HG02938 (cell line): ENCODE measurements around the gene LLGL2.

Source experiments
- ATAC-seq: cut with Tn5 transposase; IDR thresholded peaks from one replicate; pipeline ENCODE4 v1.9.1; 2021; ENCODE audit warnings: mild to moderate bottlenecking, moderate library complexity; ENCODE audit not compliant: unreplicated experiment

LLGL2 gene

GRCh38 chr17:75505640-75506039, 19.9 kb upstream of the LLGL2 start:
- no peak for ATAC-seq

DNA sequence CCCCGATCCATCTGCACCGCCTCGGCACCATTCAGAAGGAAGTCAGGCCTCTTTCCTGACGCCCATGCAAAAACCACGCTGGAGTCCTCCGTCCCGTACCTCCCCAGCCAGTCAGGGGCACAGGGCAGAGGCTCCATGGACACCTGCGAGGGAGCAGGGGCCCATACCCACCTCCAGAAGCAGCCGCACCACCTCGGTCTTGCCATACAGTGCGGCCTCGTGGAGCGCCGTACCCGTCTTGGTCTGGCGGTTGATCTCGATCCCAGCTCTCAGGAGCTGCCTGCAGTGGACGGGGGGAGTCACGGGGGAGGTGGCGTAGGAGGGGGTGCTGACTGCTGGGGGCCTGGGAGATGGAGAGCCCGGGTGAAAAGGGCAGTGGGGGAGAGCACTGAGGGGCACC, 19.4 kb upstream of the LLGL2 start:
- ATAC-seq, result no peak

- no peak for ATAC-seq
Measured at GRCh38 chr17:75506888-75507287, 18.6 kb upstream of the LLGL2 start.

GRCh38 chr17:75507733-75508719, 17.5 kb upstream of the LLGL2 start:
- ATAC-seq, result no peak

GRCh38 chr17:75508931-75509361, 16.6 kb upstream of the LLGL2 start:
- no peak for ATAC-seq

DNA sequence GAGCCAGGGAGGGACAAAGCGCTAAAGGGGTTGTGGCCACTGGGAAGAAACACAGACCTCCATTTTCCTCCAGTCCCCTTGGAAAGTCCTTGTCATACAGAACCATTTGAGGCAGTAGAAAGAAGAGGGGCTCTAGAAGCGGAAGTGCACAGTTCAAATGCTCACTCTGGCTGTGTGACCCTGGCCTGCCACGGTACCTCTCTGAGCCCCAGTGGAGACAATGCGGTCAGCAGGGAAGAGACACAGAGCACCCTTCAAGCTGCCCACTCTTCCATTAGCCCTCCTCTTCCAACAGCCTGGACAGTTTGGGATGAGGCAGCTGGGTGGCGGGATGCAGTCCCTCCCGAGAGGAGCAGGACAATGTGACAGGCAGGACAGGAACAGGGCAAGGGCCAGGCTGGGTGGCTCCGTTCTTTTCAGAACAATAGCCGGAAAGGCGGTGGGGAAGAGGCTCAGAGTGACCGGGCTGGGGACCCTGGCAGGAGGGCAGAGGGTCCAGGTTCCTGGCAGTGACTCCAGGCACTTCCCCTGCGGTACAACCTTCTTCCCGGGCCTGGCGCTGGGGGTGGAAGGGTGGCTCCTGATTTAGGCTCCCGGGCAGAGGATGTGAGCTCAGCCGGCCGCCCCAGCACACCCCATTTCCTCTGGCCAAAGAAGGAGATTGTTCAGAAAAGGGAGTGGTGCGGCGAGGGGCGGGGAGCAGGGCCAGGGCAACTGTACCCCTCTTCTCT, 15.8 kb upstream of the LLGL2 start:
- ATAC-seq, result no peak

- ATAC-seq, result no peak
Measured at GRCh38 chr17:75511270-75511609, 14.3 kb upstream of the LLGL2 start.

GRCh38 chr17:75511610-75512575, 13.6 kb upstream of the LLGL2 start:
- ATAC-seq, result no peak

GRCh38 chr17:75512926-75513640, 12.4 kb upstream of the LLGL2 start:
- ATAC-seq, result no peak

DNA sequence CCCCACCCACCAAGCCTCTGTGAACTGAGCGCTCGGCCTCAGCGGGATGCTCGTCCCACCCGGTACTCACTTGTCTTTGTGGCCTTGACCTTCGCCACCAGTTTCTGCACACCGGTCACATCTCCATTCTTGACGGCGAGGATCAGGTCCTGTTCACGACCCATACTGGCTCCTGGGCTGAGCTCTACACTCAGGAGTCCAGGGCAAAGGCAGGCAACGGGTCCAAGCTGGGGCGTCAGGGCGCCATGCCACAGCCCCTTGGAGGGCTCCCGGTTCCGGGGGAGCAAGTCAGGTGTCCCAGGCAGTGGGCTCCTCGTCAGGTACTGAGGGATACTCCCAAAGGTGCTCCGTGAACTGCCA, 11.9 kb upstream of the LLGL2 start:
- no peak for ATAC-seq

- ATAC-seq, result no peak
Measured at GRCh38 chr17:75514299-75514918, 11.1 kb upstream of the LLGL2 start.

- ATAC-seq, result no peak
Measured at GRCh38 chr17:75514919-75515495, 10.5 kb upstream of the LLGL2 start.

DNA sequence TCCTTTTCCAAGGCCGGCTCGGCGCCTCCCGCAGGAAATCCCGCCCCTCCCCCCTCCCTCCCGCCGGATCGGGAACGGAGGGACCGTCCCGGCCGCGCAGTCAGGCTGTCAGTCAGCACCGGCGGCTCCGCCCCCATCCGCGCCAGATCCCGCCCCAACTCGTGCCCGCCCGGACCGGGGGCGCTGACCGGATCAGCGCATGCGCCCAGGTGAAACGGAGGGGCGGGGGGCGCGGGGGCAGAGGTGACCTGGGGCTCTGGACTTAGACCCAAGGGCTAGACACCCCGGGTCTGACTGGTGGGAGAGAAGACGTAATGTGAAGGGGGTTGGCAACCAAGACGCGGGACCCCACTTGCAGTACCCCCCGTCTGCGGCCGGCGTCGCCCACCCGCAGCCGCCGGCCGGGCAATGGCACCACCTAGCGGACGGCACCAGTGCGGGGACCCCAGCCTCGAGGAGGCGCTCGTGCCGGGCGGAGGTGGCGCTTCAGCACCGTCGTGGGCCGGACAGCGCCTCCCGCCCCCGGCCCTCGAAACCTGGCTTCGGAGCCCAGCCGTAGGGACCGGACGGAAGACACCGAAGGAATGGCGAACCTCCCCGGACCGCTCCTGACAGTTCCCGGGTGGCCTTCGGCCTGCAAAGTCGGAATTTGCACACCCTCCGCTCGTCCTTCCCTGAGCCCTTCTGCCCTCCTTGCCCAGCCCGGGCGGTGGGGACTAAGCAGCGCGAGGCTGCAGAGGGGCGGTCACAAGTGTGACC, 9.8 kb upstream of the LLGL2 start, which contains the start of gene CASKIN2:
CASKIN2 (minus strand) TSS at position 42 of the 759 bp plus-strand sequence. CDS start 1,733 bp downstream, outside the sequence.
- ATAC-seq, result peak; percentile 38

DNA sequence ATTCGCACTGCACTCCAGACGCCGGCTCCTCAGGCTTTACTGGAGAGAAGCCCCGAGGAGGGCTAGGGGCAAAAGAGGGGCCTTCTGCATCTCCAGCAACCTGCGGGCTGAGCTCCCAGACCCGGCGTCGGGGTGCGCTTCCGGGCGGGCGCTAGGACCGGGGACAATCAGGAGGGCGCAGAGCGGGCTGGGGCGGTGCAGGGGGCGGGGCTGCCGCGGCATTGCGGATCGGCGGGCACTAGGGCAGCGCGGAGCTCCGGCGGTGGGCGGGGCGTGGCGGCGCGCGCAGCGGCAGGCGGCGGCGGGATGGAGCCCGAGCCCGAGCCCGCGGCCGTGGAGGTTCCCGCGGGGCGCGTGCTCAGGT, 9.3 kb upstream of the LLGL2 start, which contains the start of gene TSEN54:
TSEN54 (plus strand) TSS at position 274 of the 364 bp plus-strand sequence; CDS start at position 307, 33 bp downstream.
- peak; percentile 64 for ATAC-seq

GRCh38 chr17:75516619-75517296, 8.7 kb upstream of the LLGL2 start:
- no peak for ATAC-seq

DNA sequence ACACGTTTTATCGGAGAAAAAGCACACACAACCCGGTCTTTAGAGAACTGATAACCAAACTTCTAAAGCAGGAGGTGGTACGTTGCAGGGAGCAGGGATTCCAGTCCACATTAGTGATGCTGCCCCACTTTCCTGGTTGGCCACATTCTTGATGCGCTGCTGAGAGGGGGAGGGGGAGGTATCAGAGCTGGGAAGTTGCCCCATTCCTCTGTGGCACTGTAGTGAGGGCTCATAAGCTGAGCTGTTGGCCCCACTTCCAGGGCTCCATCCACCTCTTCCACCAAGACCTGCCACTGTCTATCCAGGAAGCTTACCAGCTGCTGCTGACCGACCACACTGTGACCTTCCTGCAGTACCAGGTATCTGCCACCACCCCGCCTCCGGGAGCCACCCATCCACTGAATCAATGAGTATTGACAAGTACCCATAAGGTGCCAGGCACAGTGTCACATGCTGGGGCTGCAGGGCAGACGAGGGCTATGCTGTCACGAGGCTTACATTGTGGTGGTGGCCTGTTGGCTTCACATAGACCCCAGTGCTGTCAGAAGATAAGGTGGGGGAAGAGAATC, 8.1 kb upstream of the LLGL2 start:
- ATAC-seq, result no peak

- no peak for ATAC-seq
Measured at GRCh38 chr17:75518201-75518600, 7.3 kb upstream of the LLGL2 start.
